Activated CD4-positive, alpha-beta T cell treated with anti-CD3 and anti-CD28 coated beads, Interleukin-10, Interleukin-2, amounts not matched to agents 100 ng/mL and 50 ng/mL, durations not matched to agents 16 hours and 8 hours (primary cell): Measurements from ENCODE around the gene H2BK1.
A peak's percentile ranks its signal among the peaks of the same experiment; 100 is the strongest.

Experiments used
- DNase-seq: peaks from one replicate; pipeline ENCODE4 v3.0.0-alpha.2; 2020

Gene H2BK1

DNA sequence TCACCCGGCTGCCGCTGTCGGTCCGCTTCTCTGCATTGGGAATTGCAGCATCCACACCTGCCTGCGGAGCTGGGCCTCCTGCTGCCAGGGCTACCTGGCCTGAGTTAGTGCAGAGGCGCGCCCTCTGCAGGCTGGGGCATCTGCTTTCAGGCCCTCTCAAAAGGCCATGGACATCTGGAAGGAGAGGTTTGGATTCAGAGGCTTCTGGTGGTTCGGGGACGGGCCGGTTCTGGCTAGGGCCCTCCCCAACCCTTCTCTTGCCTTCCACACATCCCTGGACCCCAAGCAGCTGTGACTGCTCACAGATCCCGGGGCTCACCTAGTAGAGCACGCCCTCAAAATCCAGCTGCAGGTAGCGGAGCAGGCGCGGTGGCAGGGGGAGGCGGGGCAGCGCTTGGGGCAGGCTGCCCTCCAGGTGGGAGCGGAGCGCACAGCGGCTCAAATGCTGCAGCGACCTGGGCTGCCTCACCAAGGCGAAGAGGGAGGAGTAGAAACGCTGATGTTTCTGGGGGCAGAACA lies 34.4 kb downstream of the H2BK1 start:
- no peak for DNase-seq

DNA sequence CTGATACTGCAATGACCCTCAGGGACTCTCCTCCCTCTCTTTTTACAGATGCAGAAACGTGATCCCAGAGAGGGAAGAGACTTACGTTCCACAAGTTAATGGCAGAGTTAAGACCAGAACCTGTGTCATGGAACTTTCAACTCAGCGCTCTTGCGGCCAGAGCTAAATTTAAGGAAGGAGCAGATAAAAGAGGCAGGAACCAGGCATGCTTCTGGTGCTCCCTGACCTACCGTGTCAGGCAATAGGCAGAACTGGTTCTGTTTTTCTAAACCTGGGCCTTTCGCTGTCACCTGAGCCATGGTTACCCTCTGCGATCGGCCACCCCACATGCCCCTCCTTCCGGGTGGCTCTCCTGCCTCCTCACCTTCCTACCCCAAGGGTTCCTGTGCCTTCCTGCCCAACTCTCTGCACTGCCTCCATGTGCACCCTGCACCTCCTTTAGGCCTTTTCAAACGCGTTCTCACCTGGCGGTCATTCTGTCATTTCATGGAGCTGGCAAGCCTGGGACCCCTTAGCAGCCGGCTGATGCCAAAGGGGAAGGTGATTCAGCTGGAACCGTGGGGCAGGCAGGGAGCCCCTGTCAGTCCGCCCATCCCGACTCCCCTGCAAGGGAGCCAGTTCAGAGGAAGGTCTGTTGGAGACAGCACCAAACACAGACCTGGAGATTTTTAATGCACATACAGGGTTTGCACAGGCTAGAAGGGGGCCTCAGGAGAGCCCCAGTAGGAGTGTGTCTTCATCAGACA lies 35.1 kb downstream of the H2BK1 start:
- DNase-seq: no peak

DNA sequence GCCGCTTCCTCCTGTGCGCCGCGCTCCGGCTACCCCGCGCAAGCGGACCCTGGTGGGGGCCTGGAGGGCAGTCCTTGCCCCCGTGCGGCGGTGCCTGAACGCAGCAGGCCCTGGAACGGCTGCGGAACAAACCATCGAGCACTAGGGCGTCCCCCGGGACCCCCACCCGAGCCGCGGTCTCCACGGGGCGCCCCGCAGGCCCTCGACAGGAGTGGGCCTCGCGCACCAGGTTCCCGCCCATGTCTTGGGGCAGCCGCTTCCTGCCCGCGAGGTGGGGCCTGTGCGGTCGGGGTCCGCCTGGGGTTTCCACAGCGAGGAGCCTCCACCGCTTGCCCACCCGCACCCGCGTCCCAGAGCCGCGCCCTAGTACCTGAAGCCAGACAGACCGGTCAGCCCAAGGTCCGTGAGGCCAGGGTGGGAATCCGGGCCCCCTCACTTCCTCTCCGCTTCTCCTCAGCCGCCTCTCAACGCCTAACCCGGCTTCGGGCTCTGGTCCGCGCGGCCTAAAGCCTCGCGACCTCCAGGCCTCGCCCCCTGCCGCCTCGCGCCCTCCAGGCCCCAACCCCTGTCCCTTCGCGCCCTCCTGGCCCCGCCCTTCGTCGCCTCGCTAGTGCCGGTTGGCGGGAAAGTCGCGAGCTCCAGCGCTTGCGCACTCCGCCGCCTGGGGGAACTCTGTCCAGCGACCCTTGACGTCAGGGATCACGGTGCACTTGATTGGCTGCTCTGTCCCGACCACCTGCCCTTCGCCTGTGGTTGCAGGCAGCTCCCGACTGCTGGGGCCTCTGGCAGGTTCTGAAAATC lies 35.8 kb downstream of the H2BK1 start:
- DNase-seq: peak; percentile 32

DNA sequence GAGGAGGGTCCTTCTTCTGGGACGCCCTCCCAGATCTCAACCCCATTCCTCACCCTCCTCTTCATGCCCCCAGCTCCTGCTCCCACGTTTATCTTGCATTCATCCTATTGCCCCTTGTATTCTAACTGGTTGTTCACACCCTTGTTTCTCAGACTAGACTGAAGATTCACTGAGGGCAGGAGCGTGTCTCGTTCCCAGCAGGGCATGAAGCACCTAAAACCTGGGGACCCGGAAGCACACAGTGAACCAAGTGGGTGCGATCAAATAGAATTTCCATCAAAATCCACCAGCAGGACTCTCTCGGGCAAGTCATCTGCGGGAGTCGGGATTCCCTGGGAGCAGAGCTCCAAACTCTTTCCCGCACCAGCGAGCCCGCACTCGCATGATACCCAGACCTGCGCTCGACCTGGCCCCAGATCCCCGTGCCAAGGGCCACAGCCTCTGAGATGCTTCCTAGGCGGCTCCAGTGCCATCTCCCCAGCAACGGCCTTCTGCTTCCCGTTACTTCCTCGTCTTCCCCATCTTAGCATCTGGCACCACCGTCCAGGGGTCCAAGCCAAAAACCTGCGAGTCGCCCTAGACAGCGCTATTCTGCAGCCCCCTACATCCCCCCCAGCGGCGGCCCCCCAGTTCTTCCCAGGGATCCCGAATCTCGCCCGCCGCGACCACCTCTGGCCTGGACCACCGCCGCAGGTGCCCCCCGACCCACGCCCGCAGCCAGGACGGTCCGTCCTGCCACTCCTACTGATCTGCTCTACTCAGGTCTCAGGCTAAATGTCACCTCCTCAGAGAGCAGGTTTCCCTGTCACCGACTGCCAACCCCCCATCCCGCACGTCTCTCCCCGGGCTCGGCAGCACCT lies 36.7 kb downstream of the H2BK1 start:
- no peak for DNase-seq

DNA sequence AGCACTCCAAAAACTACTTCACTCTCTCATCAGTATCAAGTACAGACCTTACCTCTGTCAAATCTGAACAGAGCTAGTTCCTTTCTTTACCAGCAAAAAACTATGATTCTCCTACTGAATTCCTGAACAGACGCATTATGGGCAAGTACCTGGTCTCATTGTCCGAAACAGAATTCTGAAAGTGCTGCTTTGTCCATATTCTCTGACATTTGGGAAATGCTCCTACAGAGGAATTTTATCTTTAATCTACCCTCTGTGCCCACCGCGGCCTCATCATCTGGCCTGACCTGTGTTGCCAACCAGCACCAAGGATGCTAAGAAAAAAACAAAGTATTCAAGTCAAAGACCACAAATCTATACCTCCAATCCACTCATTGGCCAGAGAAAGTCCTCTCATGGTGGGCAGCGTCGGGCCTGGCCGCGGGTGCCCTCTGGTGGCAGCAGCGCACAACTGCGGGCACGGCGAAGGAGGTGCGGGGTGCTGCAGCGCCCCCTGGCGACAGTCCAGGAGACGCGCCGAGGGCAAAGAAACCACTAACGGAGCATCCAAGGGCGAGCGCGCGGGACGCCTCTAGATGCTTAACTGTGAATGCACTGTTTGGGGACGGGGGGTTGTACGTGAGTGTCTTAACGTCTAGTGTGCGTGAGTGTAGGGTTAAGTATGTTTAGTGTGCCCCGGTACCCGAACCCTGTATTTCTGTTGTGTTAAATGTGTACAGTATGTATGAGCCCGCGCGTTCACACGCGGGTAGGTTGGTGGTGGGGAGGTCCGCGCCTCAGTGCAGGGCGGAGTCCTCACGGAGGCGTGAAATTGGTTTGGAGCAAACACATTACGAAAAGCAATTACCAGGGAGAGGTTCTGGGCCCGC lies 37.8 kb downstream of the H2BK1 start:
- peak; percentile 83 for DNase-seq

DNA sequence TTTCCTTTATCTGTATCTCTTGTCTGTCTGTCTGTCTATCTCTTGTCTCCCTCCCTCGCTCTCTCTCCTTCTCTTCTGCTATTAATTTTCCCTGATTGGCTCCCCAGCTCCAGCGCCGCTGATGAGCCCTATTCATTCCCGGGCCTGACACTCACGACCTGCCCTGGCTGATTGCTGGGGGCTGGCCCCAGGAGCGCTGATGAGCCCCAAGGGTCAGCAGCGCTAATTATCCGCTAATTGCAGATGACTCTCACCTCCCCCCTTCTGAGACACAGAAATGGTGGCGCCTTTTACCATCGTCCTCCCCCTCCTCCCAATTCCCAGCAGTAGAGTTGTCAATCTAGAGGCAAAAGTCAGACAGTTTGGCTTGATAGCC lies 41.5 kb downstream of the H2BK1 start:
- DNase-seq: no peak

DNA sequence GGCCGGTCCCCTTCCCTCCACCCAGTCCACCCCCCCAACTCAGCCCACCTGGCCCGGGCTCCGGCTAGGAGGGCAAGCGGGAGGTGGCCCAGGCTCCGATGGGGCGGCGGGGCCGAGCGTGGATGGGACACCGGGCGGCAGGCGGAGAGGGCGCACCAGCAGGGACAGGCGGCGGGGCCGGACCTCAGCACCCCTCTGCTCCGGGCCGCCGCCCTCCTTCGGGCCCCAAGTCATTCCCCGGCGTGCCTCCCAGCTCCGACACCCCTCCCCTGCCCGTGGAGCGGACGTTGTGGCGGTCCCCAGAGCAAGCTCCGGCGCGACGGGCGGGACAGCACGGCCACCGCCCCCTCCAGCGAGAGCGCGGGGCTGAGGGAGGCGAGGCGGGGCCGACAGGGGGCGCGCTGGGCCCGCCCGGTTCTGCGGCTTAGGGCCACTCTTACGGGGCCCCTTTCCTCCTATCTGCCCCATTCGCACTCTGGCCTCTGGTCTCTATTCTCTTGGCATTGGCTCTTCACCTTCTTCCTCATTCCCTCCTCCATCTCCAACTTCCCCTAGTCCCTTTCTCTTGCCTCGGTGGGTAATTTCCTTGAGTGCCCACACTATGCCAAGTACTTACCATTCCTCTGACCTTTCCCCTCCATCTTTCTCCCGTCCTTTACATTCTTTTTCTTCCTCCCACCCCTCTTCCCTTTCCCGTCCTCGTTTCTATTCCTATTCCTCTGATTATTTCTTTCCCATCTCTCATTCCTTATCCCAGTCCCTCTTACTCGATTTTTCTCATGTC lies 42.1 kb downstream of the H2BK1 start:
- peak; percentile 61 for DNase-seq

DNA sequence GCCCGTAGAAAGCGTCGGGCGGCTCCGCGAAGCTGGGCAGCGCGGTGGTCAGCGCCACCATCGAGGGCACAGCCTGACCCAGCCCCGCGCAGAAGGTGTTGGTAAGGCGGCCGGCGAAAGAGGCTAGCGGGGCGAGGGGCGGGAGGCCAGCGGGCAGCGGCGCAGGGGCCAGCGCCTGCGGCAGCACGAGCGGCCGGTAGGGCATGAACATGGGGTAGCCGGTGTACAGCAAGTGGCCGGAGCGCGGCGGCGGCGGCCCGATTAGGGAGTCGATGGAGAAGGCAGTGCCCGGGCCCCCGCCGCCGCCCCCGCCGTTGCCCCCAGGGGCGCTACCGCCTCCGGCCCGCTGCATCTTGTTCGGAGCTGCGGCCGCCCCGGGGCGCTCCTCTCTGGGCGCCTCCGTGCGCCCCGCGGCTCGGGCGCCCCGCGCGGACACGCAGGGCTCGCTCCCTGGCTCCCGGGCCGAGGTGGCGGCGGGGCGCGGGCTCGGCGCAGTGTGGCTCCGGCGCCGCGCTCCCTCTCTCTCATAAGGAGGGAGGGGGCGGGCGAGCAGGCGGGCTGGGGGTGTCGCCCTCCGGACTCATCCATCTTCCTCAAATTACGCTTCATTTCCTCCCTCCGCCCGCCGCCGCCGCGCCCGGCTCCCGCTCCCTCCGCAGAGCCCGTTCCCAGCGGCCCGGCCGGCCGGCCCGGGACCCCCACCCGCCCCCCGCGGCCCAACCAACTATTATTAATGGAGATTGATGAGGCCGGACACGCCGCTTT lies 42.9 kb downstream of the H2BK1 start, which contains the start of gene GBX1:
TSS of gene GBX1 (minus strand) at position 498 of the 765 bp plus-strand sequence. CDS start at position 352, 146 bp downstream.
- no peak for DNase-seq

DNA sequence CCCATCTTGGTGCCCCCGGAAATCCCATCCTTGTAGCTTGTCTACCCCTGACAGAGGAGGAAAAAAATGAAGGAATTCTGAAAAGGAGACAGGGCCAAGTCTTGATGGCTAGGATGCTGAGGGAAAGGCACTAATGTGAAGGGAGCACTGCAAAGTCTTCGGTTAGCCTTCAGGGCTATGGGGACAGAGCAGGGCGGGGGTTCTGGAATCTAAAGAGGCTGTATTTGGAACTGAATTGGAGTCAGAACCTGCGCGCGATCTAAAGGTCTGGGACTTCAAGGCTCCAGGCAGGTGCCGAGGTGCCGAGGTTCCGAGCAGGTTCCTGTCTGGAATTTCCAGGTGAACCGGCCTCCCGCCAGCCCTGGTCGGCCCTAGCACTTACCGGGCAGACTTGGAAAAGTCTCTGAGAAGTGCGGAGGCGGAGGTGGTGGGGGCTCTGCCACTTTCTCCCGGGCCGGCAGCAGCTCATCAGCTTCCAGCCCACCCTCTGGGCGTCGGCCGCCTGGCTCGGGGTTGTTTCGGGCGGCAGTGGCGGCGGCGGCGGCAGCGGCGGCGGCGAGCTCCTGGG lies 43.6 kb downstream of the H2BK1 start:
- DNase-seq: no peak

DNA sequence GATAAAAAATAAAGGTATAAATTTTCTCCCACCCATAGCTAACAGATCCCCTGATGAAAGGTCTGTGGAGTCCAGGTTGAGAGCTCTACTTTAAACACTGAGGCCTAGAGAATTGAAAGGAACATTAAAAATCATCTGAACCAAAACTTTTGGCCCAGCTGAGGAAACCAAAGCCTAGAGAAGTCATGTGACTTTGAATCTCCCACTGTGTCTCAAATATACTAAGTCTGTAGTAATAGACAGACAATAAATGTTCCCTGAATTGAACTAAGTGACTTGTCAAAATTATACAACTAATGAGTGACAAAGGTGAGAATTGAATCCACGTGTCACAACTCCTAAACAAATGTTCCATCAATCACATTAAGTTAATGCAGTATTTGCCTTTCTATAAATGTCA lies 48.5 kb downstream of the H2BK1 start:
- DNase-seq: no peak
